Thoracic aorta (tissue), 2 donors: Measurements from ENCODE around the gene CUL9. TPM values are rescaled to one million over a fixed set of nuclear protein-coding genes. Genes with fewer than 3 reads are reported as not detected.

ENCODE experiments used
- ATAC-seq: fragments of 150-250 bp; one replicate; pipeline ENCODE4 v1.8.0; 2017; ENCODE audit warnings: low read depth; ENCODE audit not compliant: insufficient number of reproducible peaks, low FRiP score
- DNase-seq: peaks from one replicate; pipeline ENCODE4 v3.0.0-alpha.2; 2020; ENCODE audit warnings: low spot score
- H3K27ac ChIP-seq, 2 donors: fragments of 200-600 bp; sonication (generic); 1 replicate in 1 of 2; 2 replicates in 1 of 2; pipeline ENCODE4 v1.5.1; 2016; ENCODE audit warnings: mild to moderate bottlenecking in 2 of 2, moderate library complexity in 2 of 2
- H3K27me3 ChIP-seq: fragments of 200-600 bp; sonication (generic); replicated peaks from 2 replicates; pipeline ENCODE4 v1.6.0; 2016; ENCODE audit warnings: mild to moderate bottlenecking; ENCODE audit not compliant: insufficient read depth
- H3K36me3 ChIP-seq: fragments of 200-600 bp; sonication (generic); one replicate; pipeline ENCODE4 v1.5.1; 2016
- H3K4me1 ChIP-seq, 2 donors: fragments of 200-600 bp; sonication (generic); 1 replicate in 1 of 2; 2 replicates in 1 of 2; pipeline versions ENCODE4 v1.5.1 to v1.6.0; 2016; ENCODE audit warnings: low read depth in 2 of 2, mild to moderate bottlenecking in 1 of 2; ENCODE audit not compliant: control insufficient read depth in 1 of 2
- H3K4me3 ChIP-seq: fragments of 200-600 bp; sonication (generic); 2 replicates; pipeline ENCODE4 v1.5.1; 2016; ENCODE audit warnings: mild to moderate bottlenecking
- H3K9me3 ChIP-seq: fragments of 200-600 bp; sonication (generic); 2 replicates; pipeline ENCODE4 v1.5.1; 2016
- total RNA-seq, 2 donors: library from RNA; depleted of rRNA; stranded (reverse); fragments of >200 nt; gene quantifications; one replicate each; pipeline versions ENCODE4 v1.1.0 to v1.2.3, GENCODE V29; 2016
- TF ChIP-seq, protein P1 (sequence below): fragments of 200-600 bp; sonication (generic); IDR thresholded peaks from one replicate; pipeline ENCODE4 v1.5.1; 2019; ENCODE audit warnings: antibody characterized with exemption

CUL9 gene
- total RNA-seq, 2 donors from 2014 or later, result 30.3 to 41.2 TPM

DNA sequence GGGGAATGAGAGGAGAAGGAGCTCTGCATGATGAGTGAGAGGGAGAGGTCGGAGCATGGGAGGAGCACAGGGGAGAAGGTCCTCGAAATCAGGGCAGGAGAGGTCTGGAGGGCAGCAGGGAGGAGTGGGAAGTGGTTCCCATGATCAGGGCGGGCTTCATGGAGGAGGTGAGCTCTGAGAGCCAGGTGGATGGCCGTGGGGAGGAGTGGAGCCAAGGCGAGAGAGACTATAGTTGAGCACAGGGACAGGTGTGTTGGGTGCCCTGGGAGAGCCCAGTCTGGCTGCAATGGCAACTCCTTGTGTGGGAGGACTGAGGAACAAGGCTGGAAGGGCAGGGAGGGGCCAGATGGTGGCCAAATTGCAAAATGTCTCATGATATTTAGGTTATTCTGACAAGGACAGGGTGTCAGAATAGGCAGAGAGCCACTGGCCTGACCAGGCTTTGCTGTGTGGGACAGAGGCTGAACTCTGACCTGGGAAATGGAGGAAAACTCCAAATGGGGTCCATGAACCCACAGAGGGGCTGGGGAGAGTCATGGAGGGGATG lies 82.7 kb downstream of the CUL9 start:
- Histone ChIP-seq H3K27ac (no peak overlapping the region), H3K4me1 (peaks cover 4 to 19% of the 10 kb centered on the region in 2 donors), H3K36me3 (no peaks in the 10 kb centered on the region), H3K9me3 (no peaks in the 10 kb centered on the region), H3K4me3 (no peak overlapping the region), H3K27me3 (no peaks in the 10 kb centered on the region)
- no peak for ATAC-seq
- DNase-seq, result no peak
- TF ChIP-seq, protein P1, sequence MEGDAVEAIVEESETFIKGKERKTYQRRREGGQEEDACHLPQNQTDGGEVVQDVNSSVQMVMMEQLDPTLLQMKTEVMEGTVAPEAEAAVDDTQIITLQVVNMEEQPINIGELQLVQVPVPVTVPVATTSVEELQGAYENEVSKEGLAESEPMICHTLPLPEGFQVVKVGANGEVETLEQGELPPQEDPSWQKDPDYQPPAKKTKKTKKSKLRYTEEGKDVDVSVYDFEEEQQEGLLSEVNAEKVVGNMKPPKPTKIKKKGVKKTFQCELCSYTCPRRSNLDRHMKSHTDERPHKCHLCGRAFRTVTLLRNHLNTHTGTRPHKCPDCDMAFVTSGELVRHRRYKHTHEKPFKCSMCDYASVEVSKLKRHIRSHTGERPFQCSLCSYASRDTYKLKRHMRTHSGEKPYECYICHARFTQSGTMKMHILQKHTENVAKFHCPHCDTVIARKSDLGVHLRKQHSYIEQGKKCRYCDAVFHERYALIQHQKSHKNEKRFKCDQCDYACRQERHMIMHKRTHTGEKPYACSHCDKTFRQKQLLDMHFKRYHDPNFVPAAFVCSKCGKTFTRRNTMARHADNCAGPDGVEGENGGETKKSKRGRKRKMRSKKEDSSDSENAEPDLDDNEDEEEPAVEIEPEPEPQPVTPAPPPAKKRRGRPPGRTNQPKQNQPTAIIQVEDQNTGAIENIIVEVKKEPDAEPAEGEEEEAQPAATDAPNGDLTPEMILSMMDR, result no peak

GRCh38 chr6:43265564-43265963 lies 83.6 kb downstream of the CUL9 start:
- ATAC-seq (no peak), DNase-seq (no peak)
- TF ChIP-seq, protein P1, result no peak
- peaks cover 6 to 21% of the 10 kb centered on the region in 2 donors for H3K4me1 ChIP-seq
- no peak overlapping the region for H3K4me3 ChIP-seq
- no peaks in the 10 kb centered on the region for H3K36me3 ChIP-seq
- H3K27ac ChIP-seq, result no peak overlapping the region
- H3K9me3 ChIP-seq, result no peaks in the 10 kb centered on the region
- H3K27me3 ChIP-seq, result no peaks in the 10 kb centered on the region

DNA sequence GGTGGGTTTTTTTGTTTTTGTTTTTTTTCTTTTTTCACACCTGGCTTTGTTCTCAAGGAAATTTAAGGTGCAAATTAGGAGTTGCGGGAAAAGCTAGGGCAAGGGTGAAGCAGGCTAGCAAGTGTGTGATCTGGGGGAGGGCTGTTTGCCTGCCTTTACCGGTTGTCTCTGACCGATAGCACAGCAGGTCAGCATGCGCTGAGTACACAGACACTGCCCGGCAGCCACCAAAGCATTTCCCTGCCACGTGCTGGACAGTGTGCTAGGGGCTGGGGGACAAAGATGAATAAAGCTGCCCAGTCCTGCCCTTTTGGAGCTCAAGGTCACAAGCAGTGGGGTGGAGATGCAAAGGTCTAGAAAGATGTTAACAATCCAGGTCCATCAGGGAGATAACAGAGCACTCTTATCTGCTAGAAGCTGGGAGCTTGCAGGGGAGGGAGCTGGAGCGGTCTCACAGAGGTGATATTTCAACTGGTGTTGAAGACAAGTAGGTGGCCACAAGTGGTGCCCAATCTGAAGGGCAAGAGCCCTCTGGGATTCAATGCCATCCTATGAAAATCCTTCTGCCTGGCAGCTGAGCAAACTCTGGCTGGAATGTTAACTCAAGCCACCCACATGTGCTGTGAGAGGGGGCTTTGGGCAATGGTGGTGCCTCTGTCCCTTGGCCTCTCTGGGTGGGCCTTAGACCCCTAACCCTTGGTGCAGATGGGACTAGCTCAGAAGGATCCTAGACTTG lies 85.8 kb downstream of the CUL9 start:
- Histone ChIP-seq H3K27me3 (no peaks in the 10 kb centered on the region), H3K4me3 (no peak overlapping the region), H3K9me3 (no peaks in the 10 kb centered on the region), H3K4me1 (peaks cover 6 to 21% of the 10 kb centered on the region in 2 donors), H3K36me3 (no peaks in the 10 kb centered on the region), H3K27ac (no peak overlapping the region)
- ATAC-seq (no peak), DNase-seq (no peak)
- TF ChIP-seq, protein P1, result no peak

DNA sequence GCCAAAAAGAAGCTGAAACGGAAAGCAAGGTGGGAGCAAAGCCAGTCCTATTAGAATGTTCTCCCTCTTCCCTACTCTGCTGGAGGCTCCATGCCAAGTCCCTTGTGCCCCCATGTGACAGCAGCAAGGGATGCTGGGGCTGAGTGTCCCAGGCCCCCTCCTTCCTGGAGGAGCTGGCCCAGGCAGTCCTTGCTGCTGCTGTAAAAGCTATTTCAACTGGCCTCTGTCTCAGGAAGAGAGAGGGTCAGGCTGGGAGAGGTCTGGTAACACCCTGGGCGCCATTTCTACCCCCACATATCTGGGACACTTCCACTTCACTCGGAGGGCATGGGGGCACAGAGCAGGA lies 86.3 kb downstream of the CUL9 start:
- no peak for DNase-seq
- Histone ChIP-seq H3K4me1 (peaks cover 6 to 21% of the 10 kb centered on the region in 2 donors), H3K27ac (no peak overlapping the region), H3K4me3 (no peak overlapping the region), H3K27me3 (no peaks in the 10 kb centered on the region), H3K9me3 (no peaks in the 10 kb centered on the region), H3K36me3 (no peaks in the 10 kb centered on the region)
- TF ChIP-seq, protein P1, result no peak
- ATAC-seq, result no peak

- DNase-seq (no peak), ATAC-seq (no peak)
- peaks cover 6 to 21% of the 10 kb centered on the region in 2 donors for H3K4me1 ChIP-seq
- no peaks in the 10 kb centered on the region for H3K27me3 ChIP-seq
- no peaks in the 10 kb centered on the region for H3K9me3 ChIP-seq
- no peak overlapping the region for H3K4me3 ChIP-seq
- H3K36me3 ChIP-seq, result no peaks in the 10 kb centered on the region
- H3K27ac ChIP-seq, result no peak overlapping the region
- TF ChIP-seq, protein P1, result no peak
These were observed 86.8 kb downstream of the CUL9 start for GRCh38 chr6:43268782-43269272.
